Heart left ventricle (tissue), 16 donors: ENCODE measurements around the gene OR8A1. TPM values are rescaled to one million over a fixed set of nuclear protein-coding genes. Genes with fewer than 3 reads are reported as not detected.
A peak's percentile ranks its signal among the peaks of the same experiment; 100 is the strongest.

ENCODE experiments used
- ATAC-seq, 4 donors: fragments of 200-7000 bp; cut with Tn5 transposase; one replicate each; pipeline ENCODE4 v1.9.1; 2020 to 2022; ENCODE audit warnings: moderate library complexity in 4 of 4, mild to moderate bottlenecking in 3 of 4, moderate number of reproducible peaks in 1 of 4
- DNase-seq, 5 donors: peaks; one replicate each; pipeline ENCODE4 v3.0.0-alpha.2; 2020
- H3K27ac ChIP-seq, 12 donors: fragments of 200-600 bp; sonication (generic) in 4 of 12; one replicate each; pipeline versions ENCODE4 v1.5.0 to v1.8.0; 2016 to 2022; ENCODE audit warnings: mild to moderate bottlenecking in 2 of 12
- H3K27me3 ChIP-seq, 9 donors: fragments of 200-600 bp; sonication (generic) in 2 of 9; one replicate each; pipeline versions ENCODE4 v1.5.1 to v1.8.0; 2016 to 2022; ENCODE audit warnings: mild to moderate bottlenecking in 3 of 9
- H3K36me3 ChIP-seq, 9 donors: fragments of 200-600 bp; sonication (generic) in 2 of 9; one replicate each; pipeline versions ENCODE4 v1.5.0 to v1.8.0; 2018 to 2022; ENCODE audit warnings: mild to moderate bottlenecking in 2 of 9
- H3K4me1 ChIP-seq, 12 donors: fragments of 200-600 bp; sonication (generic) in 4 of 12; one replicate each; pipeline versions ENCODE4 v1.5.0 to v1.8.0; 2016 to 2022; ENCODE audit warnings: mild to moderate bottlenecking in 3 of 12
- H3K4me3 ChIP-seq, 12 donors: fragments of 200-600 bp; sonication (generic) in 4 of 12; one replicate each; pipeline versions ENCODE4 v1.5.0 to v1.8.0; 2017 to 2022; ENCODE audit warnings: mild to moderate bottlenecking in 9 of 12, moderate library complexity in 4 of 12
- H3K9me3 ChIP-seq, 12 donors: fragments of 200-600 bp; sonication (generic) in 4 of 12; one replicate each; pipeline versions ENCODE4 v1.5.0 to v1.8.0; 2016 to 2022; ENCODE audit warnings: mild to moderate bottlenecking in 1 of 12
- POLR2A ChIP-seq, 2 donors: fragments of 450-650 bp; IDR thresholded peaks; one replicate each; pipeline ENCODE4 v1.6.1; 2017; ENCODE audit warnings: antibody characterized with exemption in 2 of 2, mild to moderate bottlenecking in 2 of 2, moderate library complexity in 2 of 2
- WGBS, 4 donors: extraction: QIAGEN DNeasy Blood & Tissue Kit in 2 of 4; methylation state at CpG; one replicate each; pipeline versions ENCODE4 v1.1.5 to v1.1.7; 2013 to 2018; 5-methylcytosine and 5-hydroxymethylcytosine counted together
- intact Hi-C, 10 donors: fragments of 100-400 bp; cut with DNase I; formaldehyde crosslinking; loops; one replicate each; pipeline versions ENCODE4 v1.11.1 to v1.14.2; 2022
- polyA plus RNA-seq, 2 donors: library from polyadenylated mRNA; stranded (reverse); fragments of 200-250 nt; gene quantifications; one replicate each; pipeline ENCODE4 v1.2.3, GENCODE V29; 2013
- total RNA-seq, 9 donors: library from RNA; depleted of rRNA in 2 of 9; stranded (reverse); fragments of >200 nt in 2 of 9; fragmentation: NEBNext Ultra II Directional in 3 of 9; extraction: Animal tissue kit (Norgen Biotek cat#: 25700) in 3 of 9; gene quantifications; one replicate each; pipeline versions ENCODE4 v1.1.0 to v1.2.4, GENCODE V29; 2016 to 2023
- TF ChIP-seq, protein P1 (sequence below), 12 donors: fragments of 200-600 bp; sonication (generic) in 4 of 12; IDR thresholded peaks; one replicate each; pipeline versions ENCODE4 v1.5.0 to v1.8.0; 2018 to 2022; ENCODE audit warnings: antibody characterized with exemption in 12 of 12, mild to moderate bottlenecking in 5 of 12
- donor health status: ischemic (EF 13 %, LVEDD 7.1; RV severe dilation, severe dysfunction).
- donor health status: healthy with polysubstance abuse.
- donor health status: DM: no; HTN: yes; CAD: no.
- donor health status: DM: no; HTN: no; CAD: no.
- donor health status: ischemic (EF 25% LVEDD 6.9; RV normal size, moderate dysfunction).
- donor health status: ischemic (EF 25% LVEDD 5.7; RV mildly dilated, moderate dysfunction).
- donor health status: healthy.
- donor health status: DM: yes; HTN: yes; CAD: no.
- donor health status: ischemic (EF 35%, LVEDD 5.7; RV mildly dilated, moderate dysfunction).
- donor health status: nonischemic (EF 11% LVEDD 7.7; RV severe dilation, severe dysfunction).
- donor health status: DM: yes; HTN: yes; CAD: no.
- donor health status: PGD.
- donor health status: ischemic (EF 29% LVEDD 5.4; RV normal size, mild dysfunction).
- donor health status: nonischemic (EF 23%, LVEDD 6.1; RV moderate dilation, normal function).

OR8A1 gene
- total and polyA plus RNA-seq, 11 donors, result not detected

- peak in 1 of 4 donors; percentile 36 for ATAC-seq
- 74 to 86% (median 85%) methylated on average over 8 of the region's 8 CpGs for WGBS, 4 donors
- TF ChIP-seq, protein P1, sequence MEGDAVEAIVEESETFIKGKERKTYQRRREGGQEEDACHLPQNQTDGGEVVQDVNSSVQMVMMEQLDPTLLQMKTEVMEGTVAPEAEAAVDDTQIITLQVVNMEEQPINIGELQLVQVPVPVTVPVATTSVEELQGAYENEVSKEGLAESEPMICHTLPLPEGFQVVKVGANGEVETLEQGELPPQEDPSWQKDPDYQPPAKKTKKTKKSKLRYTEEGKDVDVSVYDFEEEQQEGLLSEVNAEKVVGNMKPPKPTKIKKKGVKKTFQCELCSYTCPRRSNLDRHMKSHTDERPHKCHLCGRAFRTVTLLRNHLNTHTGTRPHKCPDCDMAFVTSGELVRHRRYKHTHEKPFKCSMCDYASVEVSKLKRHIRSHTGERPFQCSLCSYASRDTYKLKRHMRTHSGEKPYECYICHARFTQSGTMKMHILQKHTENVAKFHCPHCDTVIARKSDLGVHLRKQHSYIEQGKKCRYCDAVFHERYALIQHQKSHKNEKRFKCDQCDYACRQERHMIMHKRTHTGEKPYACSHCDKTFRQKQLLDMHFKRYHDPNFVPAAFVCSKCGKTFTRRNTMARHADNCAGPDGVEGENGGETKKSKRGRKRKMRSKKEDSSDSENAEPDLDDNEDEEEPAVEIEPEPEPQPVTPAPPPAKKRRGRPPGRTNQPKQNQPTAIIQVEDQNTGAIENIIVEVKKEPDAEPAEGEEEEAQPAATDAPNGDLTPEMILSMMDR (IDR thresholded peaks at IDR 0.05), result no peak
- TF ChIP-seq POLR2A (IDR thresholded peaks at IDR 0.05), result no peak
Observed at GRCh38 chr11:124535552-124536232, 34.1 kb upstream of the OR8A1 start.

DNA sequence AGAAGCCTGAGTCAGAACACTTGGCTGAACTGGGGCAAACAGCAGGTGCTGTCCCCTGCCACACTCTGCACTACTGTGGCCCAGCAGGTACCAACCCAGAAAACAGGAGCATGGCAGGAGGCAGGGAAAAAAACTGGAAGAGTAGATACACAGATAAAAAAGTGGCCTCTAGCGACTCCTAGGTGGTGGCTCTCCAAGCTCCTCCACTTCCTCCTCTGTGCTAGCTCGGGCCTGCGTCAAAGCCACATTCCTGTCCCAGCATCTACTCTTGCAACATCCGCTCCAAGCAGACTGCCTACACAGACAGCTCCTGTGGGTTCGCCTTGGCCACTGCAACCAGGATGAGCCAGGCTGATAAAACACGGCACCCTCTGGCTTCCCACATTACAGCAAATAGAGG is 33.3 kb upstream of the OR8A1 start:
- H3K27ac ChIP-seq, result peak overlapping the region in 2 of 12 donors; percentile 6 to 10
- H3K36me3 ChIP-seq, result no peaks in the 10 kb centered on the region
- no peak for TF ChIP-seq POLR2A (IDR thresholded peaks at IDR 0.05)
- TF ChIP-seq, protein P1 (IDR thresholded peaks at IDR 0.05), result peak in 3 of 12 donors; percentile 9 to 29 (median 10)
- no peaks in the 10 kb centered on the region for H3K9me3 ChIP-seq
- intact Hi-C loops, result no loop called here
- ATAC-seq, result peak in 3 of 4 donors; percentile 79 to 91 (median 81)
- H3K27me3 ChIP-seq, result no peaks in the 10 kb centered on the region
- 26 to 51% (median 37%) methylated on average over 6 of the region's 6 CpGs for WGBS, 4 donors
- no peak overlapping the region for H3K4me3 ChIP-seq
- H3K4me1 ChIP-seq, result peaks cover 0 to 20% (median 0%) of the 10 kb centered on the region in 12 donors
- peak; percentile 29 to 72 (median 43) for DNase-seq

More at GRCh38 chr11:124535552-124536232, 34.1 kb upstream of the OR8A1 start:
- DNase-seq, result no peak
- peaks cover 0 to 20% (median 0%) of the 10 kb centered on the region in 12 donors for H3K4me1 ChIP-seq
- no peaks in the 10 kb centered on the region for H3K36me3 ChIP-seq
- H3K27ac ChIP-seq, result no peak overlapping the region
- intact Hi-C loops, result no loop called here
- no peak overlapping the region for H3K4me3 ChIP-seq
- no peaks in the 10 kb centered on the region for H3K9me3 ChIP-seq
- H3K27me3 ChIP-seq, result no peaks in the 10 kb centered on the region

GRCh38 chr11:124538019-124538418 is 31.8 kb upstream of the OR8A1 start:
- no peak for TF ChIP-seq POLR2A (IDR thresholded peaks at IDR 0.05)
- TF ChIP-seq, protein P1 (IDR thresholded peaks at IDR 0.05), result no peak
- no peak overlapping the region for H3K27ac ChIP-seq
- ATAC-seq, result peak in 3 of 4 donors; percentile 42 to 92 (median 68)
- H3K36me3 ChIP-seq, result no peaks in the 10 kb centered on the region
- 41 to 75% (median 60%) methylated on average over 1 of the region's 1 CpG for WGBS, 4 donors
- H3K9me3 ChIP-seq, result no peaks in the 10 kb centered on the region
- H3K27me3 ChIP-seq, result no peaks in the 10 kb centered on the region
- H3K4me1 ChIP-seq, result peaks cover 0 to 20% (median 0%) of the 10 kb centered on the region in 12 donors
- peak in 4 of 5 donors; percentile 9 to 58 (median 35) for DNase-seq
- intact Hi-C loops, result no loop called here
- H3K4me3 ChIP-seq, result no peak overlapping the region

GRCh38 chr11:124541204-124541603 is 28.6 kb upstream of the OR8A1 start:
- no peak for DNase-seq
- H3K27ac ChIP-seq, result no peak overlapping the region
- intact Hi-C loops, result no loop called here
- no peaks in the 10 kb centered on the region for H3K9me3 ChIP-seq
- no peaks in the 10 kb centered on the region for H3K27me3 ChIP-seq
- TF ChIP-seq, protein P1 (IDR thresholded peaks at IDR 0.05), result no peak
- TF ChIP-seq POLR2A (IDR thresholded peaks at IDR 0.05), result no peak
- H3K36me3 ChIP-seq, result no peaks in the 10 kb centered on the region
- no peak overlapping the region for H3K4me3 ChIP-seq
- ATAC-seq, result no peak
- H3K4me1 ChIP-seq, result peaks cover 0 to 16% (median 0%) of the 10 kb centered on the region in 12 donors
- 87 to 93% (median 87%) methylated on average over 6 of the region's 6 CpGs for WGBS, 4 donors
